AG09309 (cell line): ENCODE data around the gene EMCN.

ENCODE experiments used
- DNase-seq: peaks from one replicate; pipeline ENCODE4 v3.0.0-alpha.2; 2010; ENCODE audit warnings: low read depth
- H3K4me3 ChIP-seq: 2 replicates; pipeline ENCODE4 v1.5.1; 2011; ENCODE audit warnings: mild to moderate bottlenecking, low read depth, low read length, moderate library complexity; ENCODE audit not compliant: control insufficient read depth
- CTCF ChIP-seq: IDR thresholded peaks from 2 replicates; pipeline ENCODE4 v1.5.1; 2011; ENCODE audit warnings: mild to moderate bottlenecking, low read depth, low read length, inconsistent platforms; ENCODE audit not compliant: insufficient read depth, control insufficient read depth; ENCODE audit errors: missing control alignments

Gene EMCN, protein sequence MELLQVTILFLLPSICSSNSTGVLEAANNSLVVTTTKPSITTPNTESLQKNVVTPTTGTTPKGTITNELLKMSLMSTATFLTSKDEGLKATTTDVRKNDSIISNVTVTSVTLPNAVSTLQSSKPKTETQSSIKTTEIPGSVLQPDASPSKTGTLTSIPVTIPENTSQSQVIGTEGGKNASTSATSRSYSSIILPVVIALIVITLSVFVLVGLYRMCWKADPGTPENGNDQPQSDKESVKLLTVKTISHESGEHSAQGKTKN

DNA sequence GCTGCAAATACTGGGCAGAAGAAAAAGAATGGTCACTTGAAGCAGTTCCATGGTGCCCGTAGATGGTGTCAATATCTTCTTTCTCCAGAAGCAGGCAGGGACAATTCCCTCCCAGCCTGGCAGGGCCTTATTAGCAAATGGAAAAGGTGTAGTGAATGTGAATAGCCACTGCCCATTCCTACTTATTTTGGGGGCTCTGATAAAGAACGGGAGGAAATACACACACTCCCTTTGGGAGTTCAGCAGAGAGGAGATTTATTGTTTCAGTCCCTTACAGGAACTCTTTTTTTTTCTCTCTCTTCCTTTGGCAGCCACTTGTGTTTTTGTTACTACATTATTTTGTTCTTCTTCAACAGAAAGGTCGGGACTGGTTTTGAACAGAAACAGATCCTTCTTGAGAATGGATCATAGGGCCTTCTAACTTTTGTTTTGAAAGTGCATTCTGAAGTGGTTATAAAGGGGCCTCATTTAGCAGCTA, at the start of gene EMCN:
Gene EMCN (minus strand): TSS at position 159 of the 478 bp plus-strand sequence. CDS start 108 bp downstream, at position 51.
- no peak within 1 kb of the TSS for H3K4me3 ChIP-seq
- no peak for DNase-seq
- no peak for TF ChIP-seq CTCF

DNA sequence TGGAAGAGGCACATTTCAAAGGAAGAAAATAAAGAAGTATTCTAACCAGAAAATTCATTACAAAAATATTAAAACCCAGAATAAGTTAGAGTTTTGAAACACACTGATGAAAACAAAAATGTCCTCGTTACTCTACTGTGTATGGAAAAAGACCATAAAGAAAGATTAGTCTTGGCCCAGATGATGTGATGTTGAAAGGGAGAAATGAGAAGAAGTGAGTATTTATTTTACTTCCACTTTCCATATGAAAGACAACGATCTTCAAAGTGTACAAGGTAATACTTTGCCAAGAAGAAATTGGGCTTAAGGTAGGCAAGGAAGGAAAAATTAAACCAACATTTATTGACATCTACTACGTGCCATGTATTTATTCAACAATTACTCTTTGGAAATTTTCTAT, 48.6 kb upstream of the EMCN start:
- DNase-seq, result no peak
- no peak overlapping the region for H3K4me3 ChIP-seq
- TF ChIP-seq CTCF, result no peak

GRCh38 chr4:100557306-100557705, 39.5 kb upstream of the EMCN start:
- TF ChIP-seq CTCF, result no peak
- DNase-seq, result no peak
- no peak overlapping the region for H3K4me3 ChIP-seq

DNA sequence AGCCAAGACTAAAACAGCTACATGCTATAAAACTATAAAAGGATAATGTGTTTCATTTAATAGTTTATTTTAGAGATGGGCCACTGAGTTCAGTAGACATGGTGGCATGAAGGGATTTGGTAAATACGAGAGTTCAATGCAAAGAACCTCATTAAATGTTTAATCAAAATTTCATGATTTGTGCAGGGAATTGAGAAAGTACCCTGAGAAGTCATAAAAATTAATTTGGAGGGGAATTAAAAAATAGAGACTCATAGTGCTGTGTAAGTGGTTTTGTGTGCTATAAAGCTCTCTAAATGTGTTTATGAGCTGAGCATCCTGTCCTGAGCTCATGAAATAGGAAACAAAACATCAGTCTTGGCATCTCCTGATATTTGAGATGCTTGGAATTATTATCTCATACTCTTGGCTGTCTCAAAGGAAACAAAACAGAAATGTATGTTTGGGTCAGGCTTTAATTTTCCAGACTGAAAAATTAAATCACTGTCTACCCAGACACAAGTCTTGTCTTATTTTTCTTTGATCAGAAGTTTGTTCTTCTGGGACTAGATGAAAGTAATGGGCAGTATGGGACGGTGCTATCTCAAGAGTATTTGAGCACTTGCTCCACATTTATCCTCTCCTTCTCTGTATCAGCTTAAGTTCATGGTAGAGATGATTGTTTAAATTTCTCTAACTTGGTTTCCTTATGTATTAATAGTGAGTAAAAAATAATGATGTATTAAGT, 38.0 kb upstream of the EMCN start:
- DNase-seq, result no peak
- no peak overlapping the region for H3K4me3 ChIP-seq
- TF ChIP-seq CTCF, result no peak

GRCh38 chr4:100548200-100548560, 30.4 kb upstream of the EMCN start:
- no peak for DNase-seq
- TF ChIP-seq CTCF, result no peak
- H3K4me3 ChIP-seq, result no peak overlapping the region

GRCh38 chr4:100547541-100548199, 29.8 kb upstream of the EMCN start:
- no peak for TF ChIP-seq CTCF
- DNase-seq, result no peak
- H3K4me3 ChIP-seq, result no peak overlapping the region
